GM19395 (cell line): ENCODE results near the gene MAGOH.
"Not testable (repeated sequence)": the region's sequence is repeated elsewhere in the genome, so short reads cannot be mapped to it uniquely, and the experiment has no call there.

Experiments
- ATAC-seq: cut with Tn5 transposase; IDR thresholded peaks from one replicate; pipeline ENCODE4 v1.9.1; 2021; ENCODE audit warnings: mild to moderate bottlenecking, moderate library complexity; ENCODE audit not compliant: unreplicated experiment

The MAGOH gene

GRCh38 chr1:53190210-53190611 is 48.1 kb downstream of the MAGOH start:
- no peak for ATAC-seq

GRCh38 chr1:53189061-53189460 is 49.3 kb downstream of the MAGOH start:
- ATAC-seq = no peak

- no peak for ATAC-seq
These were observed 50.2 kb downstream of the MAGOH start for GRCh38 chr1:53188099-53188498.

- no peak for ATAC-seq
These were observed 50.9 kb downstream of the MAGOH start for GRCh38 chr1:53187401-53187800.

- ATAC-seq = no peak
These were observed 51.8 kb downstream of the MAGOH start for GRCh38 chr1:53186533-53186932.

GRCh38 chr1:53185955-53186297 is 52.4 kb downstream of the MAGOH start:
- not testable (repeated sequence) for ATAC-seq

GRCh38 chr1:53183095-53183990 is 55.0 kb downstream of the MAGOH start:
- no peak for ATAC-seq

GRCh38 chr1:53182716-53183094 is 55.6 kb downstream of the MAGOH start:
- ATAC-seq = no peak

GRCh38 chr1:53182111-53182593 is 56.2 kb downstream of the MAGOH start:
- no peak for ATAC-seq

- ATAC-seq = no peak
These were observed 57.4 kb downstream of the MAGOH start for GRCh38 chr1:53180951-53181350.

- ATAC-seq = no peak
These were observed 58.1 kb downstream of the MAGOH start for GRCh38 chr1:53180226-53180625.
